ENCODE data around the gene PPP2R2C.

The PPP2R2C gene

GRCh38 chr4:6467600-6467999 is 4.8 kb downstream of the PPP2R2C start:
- DNase-seq: no peak

- no peak for DNase-seq
Observed at GRCh38 chr4:6466756-6467381, 5.5 kb downstream of the PPP2R2C start.

GRCh38 chr4:6465955-6466354 is 6.5 kb downstream of the PPP2R2C start:
- no peak for DNase-seq

- DNase-seq: no peak
Observed at GRCh38 chr4:6464842-6465588, 7.4 kb downstream of the PPP2R2C start.

- no peak for DNase-seq
Observed at GRCh38 chr4:6463311-6464289, 8.8 kb downstream of the PPP2R2C start.

GRCh38 chr4:6461301-6462165 is 10.9 kb downstream of the PPP2R2C start:
- DNase-seq: no peak

GRCh38 chr4:6460876-6461275 is 11.5 kb downstream of the PPP2R2C start:
- no peak for DNase-seq

- no peak for DNase-seq
Observed at GRCh38 chr4:6458528-6458927, 13.9 kb downstream of the PPP2R2C start.

GRCh38 chr4:6456450-6456849 is 16.0 kb downstream of the PPP2R2C start:
- no peak for DNase-seq

- no peak for DNase-seq
Observed at GRCh38 chr4:6454112-6454910, 18.1 kb downstream of the PPP2R2C start.

GRCh38 chr4:6453688-6453990 is 18.8 kb downstream of the PPP2R2C start:
- DNase-seq: no peak

- DNase-seq: no peak
Observed at GRCh38 chr4:6452897-6453687, 19.3 kb downstream of the PPP2R2C start.

- no peak for DNase-seq
Observed at GRCh38 chr4:6452116-6452896, 20.1 kb downstream of the PPP2R2C start.

- no peak for DNase-seq
Observed at GRCh38 chr4:6451309-6451708, 21.1 kb downstream of the PPP2R2C start.

- peak; percentile 49 for DNase-seq
Observed at GRCh38 chr4:6450709-6451108, 21.7 kb downstream of the PPP2R2C start.

GRCh38 chr4:6449746-6450369 is 22.6 kb downstream of the PPP2R2C start:
- no peak for DNase-seq

- no peak for DNase-seq
Observed at GRCh38 chr4:6449335-6449734, 23.1 kb downstream of the PPP2R2C start.

- DNase-seq: no peak
Observed at GRCh38 chr4:6448476-6449170, 23.8 kb downstream of the PPP2R2C start.

GRCh38 chr4:6447672-6448171 is 24.7 kb downstream of the PPP2R2C start:
- DNase-seq: no peak
